Endothelial cell of umbilical vein (primary cell): ENCODE data around the gene SETD6.

Experiments used
- EZH2 ChIP-seq: IDR thresholded peaks from 2 replicates; pipeline ENCODE4 v1.6.1; 2012; ENCODE audit warnings: borderline replicate concordance, low read depth, mild to moderate bottlenecking, moderate library complexity, low read length, inconsistent platforms; ENCODE audit not compliant: severe bottlenecking
- GATA2 ChIP-seq: IDR thresholded peaks from 2 replicates; pipeline ENCODE4 v1.7.0; 2011; ENCODE audit warnings: low read depth, mild to moderate bottlenecking, moderate library complexity, mixed read lengths, low read length; ENCODE audit not compliant: insufficient read length, insufficient read depth
- JUN ChIP-seq: IDR thresholded peaks from 2 replicates; pipeline ENCODE4 v1.6.1; 2011; ENCODE audit warnings: borderline replicate concordance, low read depth; ENCODE audit not compliant: insufficient read length, insufficient read depth
- MYC ChIP-seq: IDR thresholded peaks from one replicate; pipeline ENCODE4 v1.6.1; 2011; ENCODE audit warnings: mild to moderate bottlenecking, low read depth, low read length
- POLR2A ChIP-seq: IDR thresholded peaks from 2 replicates; pipeline ENCODE4 v1.6.1; 2012; ENCODE audit warnings: low read depth, mild to moderate bottlenecking, control low read depth, low read length
- POLR2AphosphoS5 ChIP-seq: IDR thresholded peaks from 2 replicates; pipeline ENCODE4 v1.6.1; 2012; ENCODE audit warnings: low read depth, mild to moderate bottlenecking, control low read depth, low read length, moderate library complexity; ENCODE audit not compliant: insufficient read depth
- TF ChIP-seq, protein P1 (sequence below), 2 donors: IDR thresholded peaks; 1 replicate in 1 of 2; 2 replicates in 1 of 2; pipeline ENCODE4 v1.5.1; 2011; ENCODE audit warnings: low read length in 2 of 2, mild to moderate bottlenecking in 2 of 2, moderate library complexity in 2 of 2, control low read depth in 1 of 2, inconsistent platforms in 1 of 2, low read depth in 1 of 2; ENCODE audit not compliant: insufficient read depth in 1 of 2; ENCODE audit errors: extremely low read depth in 1 of 2
- TF ChIP-seq, protein P2 (sequence below): IDR thresholded peaks from 2 replicates; pipeline ENCODE4 v1.6.1; 2011; ENCODE audit not compliant: insufficient read depth, insufficient read length

DNA sequence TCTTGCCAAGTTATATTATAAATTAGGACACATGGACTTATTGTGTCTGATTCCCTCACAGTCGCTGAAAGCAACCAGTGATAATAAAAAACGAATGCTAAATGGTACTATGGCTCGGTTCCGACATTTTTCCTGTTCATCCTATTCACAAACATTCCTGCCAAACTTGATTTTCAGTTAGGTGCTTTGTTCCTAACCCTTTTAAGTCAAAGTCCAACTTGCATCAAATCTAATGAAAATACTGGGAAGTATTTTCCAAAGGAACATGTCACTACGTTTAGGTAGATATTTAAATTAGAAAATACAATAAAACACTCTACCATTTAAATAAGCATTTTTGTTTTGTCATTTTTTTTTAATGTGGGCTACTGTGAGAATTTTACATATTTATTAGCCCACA is 21.0 kb downstream of the SETD6 start:
- TF ChIP-seq, protein P1, sequence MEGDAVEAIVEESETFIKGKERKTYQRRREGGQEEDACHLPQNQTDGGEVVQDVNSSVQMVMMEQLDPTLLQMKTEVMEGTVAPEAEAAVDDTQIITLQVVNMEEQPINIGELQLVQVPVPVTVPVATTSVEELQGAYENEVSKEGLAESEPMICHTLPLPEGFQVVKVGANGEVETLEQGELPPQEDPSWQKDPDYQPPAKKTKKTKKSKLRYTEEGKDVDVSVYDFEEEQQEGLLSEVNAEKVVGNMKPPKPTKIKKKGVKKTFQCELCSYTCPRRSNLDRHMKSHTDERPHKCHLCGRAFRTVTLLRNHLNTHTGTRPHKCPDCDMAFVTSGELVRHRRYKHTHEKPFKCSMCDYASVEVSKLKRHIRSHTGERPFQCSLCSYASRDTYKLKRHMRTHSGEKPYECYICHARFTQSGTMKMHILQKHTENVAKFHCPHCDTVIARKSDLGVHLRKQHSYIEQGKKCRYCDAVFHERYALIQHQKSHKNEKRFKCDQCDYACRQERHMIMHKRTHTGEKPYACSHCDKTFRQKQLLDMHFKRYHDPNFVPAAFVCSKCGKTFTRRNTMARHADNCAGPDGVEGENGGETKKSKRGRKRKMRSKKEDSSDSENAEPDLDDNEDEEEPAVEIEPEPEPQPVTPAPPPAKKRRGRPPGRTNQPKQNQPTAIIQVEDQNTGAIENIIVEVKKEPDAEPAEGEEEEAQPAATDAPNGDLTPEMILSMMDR (IDR thresholded peaks at IDR 0.05; ENCODE audit: extremely low read depth in 1 of 2, insufficient read depth in 1 of 2, low read depth in 1 of 2, low read length in 2 of 2): no peak
- TF ChIP-seq POLR2A: no peak
- no peak for TF ChIP-seq GATA2
- no peak for TF ChIP-seq EZH2
- TF ChIP-seq, protein P2, sequence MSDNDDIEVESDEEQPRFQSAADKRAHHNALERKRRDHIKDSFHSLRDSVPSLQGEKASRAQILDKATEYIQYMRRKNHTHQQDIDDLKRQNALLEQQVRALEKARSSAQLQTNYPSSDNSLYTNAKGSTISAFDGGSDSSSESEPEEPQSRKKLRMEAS: no peak
- no peak for TF ChIP-seq POLR2AphosphoS5
- TF ChIP-seq JUN: no peak
- TF ChIP-seq MYC: no peak
